Measurements from ENCODE around the gene UBALD1. TPM values are rescaled to one million over a fixed set of nuclear protein-coding genes. Genes with fewer than 3 reads are reported as not detected.
A peak's percentile ranks its signal among the peaks of the same experiment; 100 is the strongest.

UBALD1 gene
- total RNA-seq = 10 to 100 TPM; 14.7 to 34.4 (median 20.4) TPM
- 10 to 100 TPM; 19.4 to 39.4 TPM for polyA plus RNA-seq
- long read RNA-seq, donor 1, transcript UBALD1-205 (1 exons, 2,641 nt) = major isoform, 7 of 22 reads
- long read RNA-seq, donor 1, partial matches to known transcripts = 1 of 22 reads
- long read RNA-seq, donor 1, other reads (novel, unspliced or antisense) = 10 of 22 reads
- long read RNA-seq, donor 2, transcript UBALD1-205 (1 exons, 2,641 nt) = major isoform, 15 of 24 reads
- long read RNA-seq, donor 2, transcript UBALD1-201 (3 exons, 1,413 nt) = minor isoform, 6 of 24 reads
- long read RNA-seq, donor 2, partial matches to known transcripts = 0 of 24 reads
- long read RNA-seq, donor 2, other reads (novel, unspliced or antisense) = 3 of 24 reads
- long read RNA-seq, donor 3, partial matches to known transcripts = 1 of 1 reads
- long read RNA-seq, donor 3, other reads (novel, unspliced or antisense) = 0 of 1 reads

- Histone ChIP-seq H3K9me3 (no peaks in the 10 kb centered on the region), H3K4me3 (peak within 1 kb of the TSS; percentile 70 to 90 (median 86)), H3K27me3 (no peaks in the 10 kb centered on the region), H3K4me1 (peaks cover 13 to 70% (median 50%) of the 10 kb centered on the region in 9 donors), H3K27ac (peak within 1 kb of the TSS; percentile 76 to 100 (median 95)), H3K36me3 (peaks cover 0 to 5% (median 0%) of the 10 kb centered on the region in 9 donors)
- ATAC-seq (peak; percentile 64 to 76 (median 69)), DNase-seq (peak; percentile 84)
- no peak for TF ChIP-seq CTCF (IDR thresholded peaks at IDR 0.05)
- WGBS, 2 donors = 9 to 10% methylated on average over 81 to 100 of the region's 100 CpGs
- intact Hi-C loops (cut with DNase I) = no loop called here
Observed at GRCh38 chr16:4614571-4615383, at the start of gene UBALD1. Gene UBALD1 (minus strand): TSS chr16:4614888. CDS start chr16:4614797, 91 bp downstream.

- DNase-seq (peak in 1 of 2 donors; percentile 61), ATAC-seq (peak in 7 of 8 donors; percentile 12 to 66 (median 29))
- peak overlapping the region in 5 of 10 donors; percentile 13 to 83 (median 37) for H3K27ac ChIP-seq
- no peaks in the 10 kb centered on the region for H3K27me3 ChIP-seq
- H3K4me3 ChIP-seq = no peak overlapping the region
- WGBS, 2 donors = 65 to 73% methylated on average over 25 of the region's 25 CpGs
- H3K4me1 ChIP-seq = peaks cover 6 to 52% (median 24%) of the 10 kb centered on the region in 9 donors
- no peak for TF ChIP-seq CTCF (IDR thresholded peaks at IDR 0.05)
- H3K9me3 ChIP-seq = no peaks in the 10 kb centered on the region
- peaks cover 0 to 77% (median 24%) of the 10 kb centered on the region in 9 donors for H3K36me3 ChIP-seq
- intact Hi-C loops (cut with DNase I) = no loop called here
Observed at GRCh38 chr16:4663777-4664465, 49.2 kb upstream of the UBALD1 start.

GRCh38 chr16:4663465-4663776 is 48.7 kb upstream of the UBALD1 start:
- no peak for ATAC-seq
- WGBS, 2 donors = 78 to 80% methylated on average over 5 of the region's 5 CpGs
- H3K9me3 ChIP-seq = no peaks in the 10 kb centered on the region
- DNase-seq = no peak
- H3K4me3 ChIP-seq = no peak overlapping the region
- peak overlapping the region in 4 of 10 donors; percentile 22 to 83 (median 43) for H3K27ac ChIP-seq
- H3K27me3 ChIP-seq = no peaks in the 10 kb centered on the region
- peaks cover 6 to 52% (median 24%) of the 10 kb centered on the region in 9 donors for H3K4me1 ChIP-seq
- intact Hi-C loops (cut with DNase I) = no loop called here
- TF ChIP-seq CTCF (IDR thresholded peaks at IDR 0.05) = no peak
- peaks cover 0 to 77% (median 21%) of the 10 kb centered on the region in 9 donors for H3K36me3 ChIP-seq

GRCh38 chr16:4661661-4662060 is 47.0 kb upstream of the UBALD1 start:
- ATAC-seq = no peak
- Histone ChIP-seq H3K4me3 (no peak overlapping the region), H3K27ac (no peak overlapping the region), H3K36me3 (peaks cover 0 to 77% (median 13%) of the 10 kb centered on the region in 9 donors), H3K4me1 (peaks cover 6 to 52% (median 24%) of the 10 kb centered on the region in 9 donors), H3K9me3 (no peaks in the 10 kb centered on the region), H3K27me3 (no peaks in the 10 kb centered on the region)
- WGBS, 2 donors = 75 to 78% methylated on average over 11 of the region's 11 CpGs
- intact Hi-C loops (cut with DNase I) = no loop called here
- DNase-seq = no peak
- TF ChIP-seq CTCF (IDR thresholded peaks at IDR 0.05) = no peak
